Measurements from ENCODE around the gene ASGR1.

GRCh38 chr17:7133916-7134315, 45.3 kb downstream of the ASGR1 start:
- TF ChIP-seq POLR2AphosphoS5 (IDR thresholded peaks at IDR 0.05; ENCODE audit: insufficient read depth in 1 of 2, low read depth in 1 of 2) (no peak), CTCF (IDR thresholded peaks at IDR 0.05) (no peak)
